ENCODE data around the gene ST8SIA5.

ST8SIA5 gene

DNA sequence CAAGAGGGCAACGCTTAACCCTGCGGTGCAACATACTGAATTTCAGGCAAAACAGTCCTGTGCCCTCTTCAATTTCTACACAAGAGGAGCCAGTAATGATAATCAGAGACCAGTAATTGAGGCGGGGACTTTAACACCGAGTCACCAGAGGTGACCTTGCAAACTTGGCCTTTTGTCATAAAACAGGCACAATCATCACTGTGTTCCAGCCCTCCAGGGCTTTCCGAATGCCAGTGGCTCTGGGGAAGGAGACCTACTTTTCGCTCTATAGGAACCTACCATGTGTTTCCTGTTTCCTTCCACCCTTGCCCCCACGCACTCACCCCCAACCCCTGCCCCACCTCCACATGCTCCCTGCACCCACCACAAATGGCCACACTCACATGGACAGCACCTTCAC, 52.7 kb downstream of the ST8SIA5 start:
- POLR2A ChIA-PET: no interaction called here
- CTCF ChIA-PET: no interaction called here
- no peak overlapping the region for H3K4me3 ChIP-seq (ENCODE audit: low read depth, low read length)
- TF ChIP-seq, protein P1, sequence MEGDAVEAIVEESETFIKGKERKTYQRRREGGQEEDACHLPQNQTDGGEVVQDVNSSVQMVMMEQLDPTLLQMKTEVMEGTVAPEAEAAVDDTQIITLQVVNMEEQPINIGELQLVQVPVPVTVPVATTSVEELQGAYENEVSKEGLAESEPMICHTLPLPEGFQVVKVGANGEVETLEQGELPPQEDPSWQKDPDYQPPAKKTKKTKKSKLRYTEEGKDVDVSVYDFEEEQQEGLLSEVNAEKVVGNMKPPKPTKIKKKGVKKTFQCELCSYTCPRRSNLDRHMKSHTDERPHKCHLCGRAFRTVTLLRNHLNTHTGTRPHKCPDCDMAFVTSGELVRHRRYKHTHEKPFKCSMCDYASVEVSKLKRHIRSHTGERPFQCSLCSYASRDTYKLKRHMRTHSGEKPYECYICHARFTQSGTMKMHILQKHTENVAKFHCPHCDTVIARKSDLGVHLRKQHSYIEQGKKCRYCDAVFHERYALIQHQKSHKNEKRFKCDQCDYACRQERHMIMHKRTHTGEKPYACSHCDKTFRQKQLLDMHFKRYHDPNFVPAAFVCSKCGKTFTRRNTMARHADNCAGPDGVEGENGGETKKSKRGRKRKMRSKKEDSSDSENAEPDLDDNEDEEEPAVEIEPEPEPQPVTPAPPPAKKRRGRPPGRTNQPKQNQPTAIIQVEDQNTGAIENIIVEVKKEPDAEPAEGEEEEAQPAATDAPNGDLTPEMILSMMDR (IDR thresholded peaks at IDR 0.05; ENCODE audit: insufficient read depth, low read length, missing control alignments): no peak
- DNase-seq (ENCODE audit: low read depth, low spot score): no peak

DNA sequence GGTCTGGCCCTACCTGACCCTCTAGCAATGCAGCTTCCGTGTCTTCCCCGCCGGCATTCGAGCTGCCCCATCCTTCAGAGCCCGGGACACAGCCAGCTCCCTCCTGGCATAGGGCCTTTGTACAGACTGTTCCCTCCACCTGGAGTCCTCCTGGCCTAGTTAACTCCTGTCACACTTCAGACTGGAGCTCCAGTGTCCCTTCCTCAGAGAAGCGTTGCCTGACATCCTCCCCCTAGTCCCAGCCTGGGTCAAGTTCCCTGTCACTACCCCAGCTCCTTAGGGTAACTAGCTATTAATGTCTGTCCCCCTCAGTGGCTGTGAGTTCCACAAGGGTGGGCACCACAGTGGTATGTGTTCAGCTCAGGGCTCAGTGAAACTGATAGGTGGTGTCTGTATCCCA, 54.4 kb downstream of the ST8SIA5 start:
- DNase-seq (ENCODE audit: low read depth, low spot score): no peak
- CTCF ChIA-PET: no interaction called here
- POLR2A ChIA-PET: no interaction called here
- TF ChIP-seq, protein P1 (IDR thresholded peaks at IDR 0.05; ENCODE audit: insufficient read depth, low read length, missing control alignments): no peak
- H3K4me3 ChIP-seq (ENCODE audit: low read depth, low read length): no peak overlapping the region

DNA sequence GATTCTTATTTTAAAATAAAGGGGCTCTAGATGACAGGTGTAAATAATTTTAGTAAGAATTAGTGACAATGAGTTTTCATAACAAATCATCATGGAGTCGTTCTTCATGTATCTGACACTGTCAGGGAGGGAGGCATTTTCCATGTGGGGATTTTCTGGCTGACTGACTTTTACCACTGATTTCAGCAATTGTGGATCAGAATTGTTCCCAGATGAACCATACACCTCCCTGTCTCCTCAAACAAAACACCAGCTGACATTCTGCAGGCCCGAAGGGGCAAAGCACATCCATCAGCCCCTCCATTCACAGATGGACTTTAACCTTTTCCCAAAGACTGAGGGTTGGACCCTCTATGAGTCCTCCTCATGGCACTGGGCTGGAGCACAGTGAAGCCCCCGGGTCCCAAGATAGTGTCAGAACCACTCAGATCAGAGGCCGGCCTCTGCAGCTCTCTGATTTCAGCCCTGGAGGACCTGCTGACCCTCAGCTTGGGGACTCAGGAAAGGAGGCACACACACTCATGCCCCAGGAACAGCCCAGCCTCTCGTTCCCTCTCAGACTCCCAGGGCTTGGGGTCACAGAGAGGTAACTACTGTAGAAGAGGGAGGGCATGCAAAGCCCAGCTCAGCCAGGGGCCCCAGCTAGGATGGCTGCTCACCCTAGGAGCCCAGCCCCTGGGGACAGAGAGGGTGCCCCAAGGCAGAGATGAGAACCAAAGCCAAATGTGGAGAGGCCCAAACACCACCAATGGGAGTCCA, 56.6 kb downstream of the ST8SIA5 start:
- TF ChIP-seq, protein P1 (IDR thresholded peaks at IDR 0.05; ENCODE audit: insufficient read depth, low read length, missing control alignments): no peak
- POLR2A ChIA-PET: no interaction called here
- CTCF ChIA-PET: no interaction called here
- no peak overlapping the region for H3K4me3 ChIP-seq (ENCODE audit: low read depth, low read length)
- DNase-seq (ENCODE audit: low read depth, low spot score): no peak

DNA sequence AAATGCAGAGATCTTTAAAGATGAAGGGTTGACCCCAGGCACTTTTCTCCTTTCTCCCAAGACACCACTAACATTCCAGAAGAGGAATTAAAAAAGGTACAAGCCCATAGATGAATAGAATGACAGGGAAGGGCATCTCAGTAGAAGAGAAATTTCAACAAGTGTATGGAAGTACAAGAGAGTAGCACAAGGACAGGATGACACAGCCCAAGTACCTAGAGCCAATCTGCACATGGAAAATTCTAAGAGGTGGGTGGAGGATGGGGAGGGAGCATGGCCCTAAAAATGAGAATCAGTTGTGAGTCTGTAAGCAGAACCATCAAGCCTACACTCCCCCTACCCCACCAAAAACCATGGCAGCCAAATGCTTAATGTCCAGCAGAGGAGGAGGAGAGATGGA, 60.2 kb downstream of the ST8SIA5 start:
- TF ChIP-seq, protein P1 (IDR thresholded peaks at IDR 0.05; ENCODE audit: insufficient read depth, low read length, missing control alignments): no peak
- no peak for DNase-seq (ENCODE audit: low read depth, low spot score)
- POLR2A ChIA-PET: no interaction called here
- no peak overlapping the region for H3K4me3 ChIP-seq (ENCODE audit: low read depth, low read length)
- CTCF ChIA-PET: no interaction called here

DNA sequence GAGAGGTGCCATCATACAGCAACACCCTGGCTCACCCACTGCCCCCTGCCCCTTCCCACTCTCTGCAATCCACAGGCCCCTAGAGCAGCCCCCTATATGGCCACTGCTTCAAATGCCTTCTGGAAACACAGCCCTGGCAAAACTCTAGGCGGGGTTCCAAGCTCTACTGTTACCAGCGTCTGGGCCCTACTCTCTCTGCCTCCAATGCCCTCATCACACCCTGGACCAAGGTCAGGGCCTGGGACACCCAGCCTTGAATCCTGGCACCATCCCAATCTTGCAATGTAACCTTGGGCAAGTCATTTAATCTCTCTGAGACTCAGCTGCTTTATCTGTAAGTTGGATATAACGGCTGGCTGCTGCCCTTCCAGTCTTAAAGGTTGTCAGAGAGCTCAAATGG, 60.6 kb downstream of the ST8SIA5 start:
- ChIA-PET POLR2A (no interaction called here), CTCF (no interaction called here)
- DNase-seq (ENCODE audit: low read depth, low spot score): no peak
- no peak overlapping the region for H3K4me3 ChIP-seq (ENCODE audit: low read depth, low read length)
- TF ChIP-seq, protein P1 (IDR thresholded peaks at IDR 0.05; ENCODE audit: insufficient read depth, low read length, missing control alignments): no peak

DNA sequence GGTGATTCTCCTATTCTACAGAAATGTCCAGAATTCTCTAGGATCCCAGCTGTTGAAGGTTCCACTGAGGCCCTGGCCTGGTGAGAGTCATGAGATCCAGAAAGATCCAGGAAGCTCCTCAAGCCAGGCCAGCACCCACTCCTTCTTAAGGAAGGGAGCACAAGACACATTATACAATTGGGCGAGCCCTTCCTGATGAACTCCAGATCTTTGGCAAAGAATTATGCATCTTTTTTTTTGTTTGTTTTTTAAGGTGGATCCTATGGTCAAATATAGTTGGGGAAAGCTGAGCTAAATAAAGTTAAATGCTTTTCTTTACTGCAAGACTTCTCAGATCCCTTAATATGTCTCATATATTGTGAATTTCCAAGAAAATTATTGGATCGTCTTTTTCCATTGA, 62.9 kb downstream of the ST8SIA5 start:
- TF ChIP-seq, protein P1 (IDR thresholded peaks at IDR 0.05; ENCODE audit: insufficient read depth, low read length, missing control alignments): no peak
- no peak for DNase-seq (ENCODE audit: low read depth, low spot score)
- no peak overlapping the region for H3K4me3 ChIP-seq (ENCODE audit: low read depth, low read length)
- ChIA-PET CTCF (no interaction called here), POLR2A (no interaction called here)

Data from AG04449 (cell line).